SHP77 treated with DMSO at 0.1 percent for 48 hours (cell line): ENCODE data around the gene PLEKHA5.
"Not testable (repeated sequence)": the region's sequence is repeated elsewhere in the genome, so short reads cannot be mapped to it uniquely, and the experiment has no call there.

Experiments used
- DNase-seq: peaks from one replicate; lab custom pipeline; 2025; lab: John Stamatoyannopoulos, UW

Gene PLEKHA5

DNA sequence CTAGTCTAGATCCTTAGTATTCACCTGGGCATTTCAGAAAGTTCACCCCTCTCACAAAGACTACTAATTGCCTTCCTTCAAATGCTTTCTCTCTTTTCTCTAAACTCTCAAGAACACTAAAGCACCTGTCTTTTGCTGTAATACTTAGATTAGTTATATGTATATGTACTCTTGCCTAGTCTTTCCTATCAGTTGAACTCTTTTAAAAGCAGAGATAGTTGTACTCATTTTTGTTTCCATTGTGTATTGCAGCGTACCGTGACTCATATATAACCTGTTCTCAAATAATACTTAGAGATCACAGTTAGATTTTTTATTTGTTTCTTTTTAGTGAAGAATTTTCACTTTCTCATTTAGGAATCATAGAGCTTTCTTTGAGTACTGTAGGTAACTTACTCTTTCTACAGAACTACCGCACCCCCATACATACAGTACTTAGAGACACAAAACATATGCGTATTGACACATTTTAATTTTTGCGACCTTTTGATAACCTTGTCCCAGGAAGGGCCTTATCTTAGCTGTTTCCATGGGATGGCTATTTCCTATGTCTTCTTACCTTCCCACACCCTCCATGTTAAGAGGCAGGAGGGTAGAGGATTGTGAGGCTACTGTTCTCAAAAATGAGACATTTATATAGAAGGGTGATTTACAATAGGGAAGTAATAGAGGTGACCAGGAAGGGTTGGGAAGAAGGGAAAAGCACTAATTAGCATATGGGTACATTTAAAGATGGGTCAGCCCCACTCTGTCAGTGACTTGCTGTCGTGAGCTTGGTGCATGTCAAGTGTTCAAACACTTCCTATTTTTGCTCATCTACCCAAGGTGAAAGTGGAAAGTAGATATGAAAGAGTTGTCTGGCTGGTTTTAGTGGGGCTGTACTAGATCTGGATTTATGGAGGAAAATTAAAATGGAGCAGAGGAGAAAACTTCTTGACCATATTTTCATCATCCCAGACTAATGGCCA is 74.3 kb downstream of the PLEKHA5 start:
- DNase-seq, result no peak

DNA sequence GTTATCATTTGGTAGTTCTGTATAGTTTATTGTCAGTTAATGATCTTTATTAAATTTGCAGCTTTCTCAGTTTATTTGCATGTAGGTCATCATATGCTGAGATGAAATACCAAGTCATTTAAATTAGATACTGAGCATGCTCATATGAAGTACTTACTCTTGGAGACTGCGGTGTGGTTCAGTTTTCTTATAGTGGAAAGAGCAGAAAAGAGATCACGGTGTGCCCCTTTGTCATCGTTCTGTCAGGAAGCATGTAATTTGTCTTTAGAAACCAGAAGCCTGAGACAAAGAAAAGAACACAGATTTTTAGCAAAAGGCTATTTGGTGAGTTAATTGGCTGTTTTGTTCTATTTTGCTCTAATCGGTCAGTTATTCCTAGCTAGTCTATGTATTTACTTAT is 75.6 kb downstream of the PLEKHA5 start:
- DNase-seq, result no peak

DNA sequence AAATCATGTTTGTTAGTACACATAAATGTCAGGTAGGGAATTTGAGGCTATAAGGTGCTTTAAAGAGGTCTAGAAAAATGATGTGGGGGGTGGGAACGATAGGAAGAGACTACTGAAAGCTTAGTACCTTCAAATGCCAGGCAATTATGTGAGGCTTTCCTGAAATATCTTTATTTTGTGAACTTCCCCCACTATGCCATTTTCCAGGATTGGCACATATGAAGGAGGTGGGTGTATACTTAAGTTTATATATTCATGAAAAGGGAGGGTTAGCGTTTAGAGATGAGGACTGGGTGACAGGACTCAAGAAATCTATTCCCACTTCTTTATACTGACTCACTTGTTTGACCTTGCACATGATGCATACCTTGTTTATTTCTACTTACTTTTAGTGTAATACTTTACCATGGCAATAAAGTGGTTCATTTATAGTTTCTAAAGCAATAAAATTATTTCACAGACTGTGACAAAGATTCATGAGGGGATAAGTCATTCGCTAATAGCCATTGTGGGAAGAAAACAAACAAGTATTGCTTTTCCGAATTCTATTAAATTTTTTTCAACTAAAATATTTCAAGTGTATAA is 77.1 kb downstream of the PLEKHA5 start:
- DNase-seq, result no peak

DNA sequence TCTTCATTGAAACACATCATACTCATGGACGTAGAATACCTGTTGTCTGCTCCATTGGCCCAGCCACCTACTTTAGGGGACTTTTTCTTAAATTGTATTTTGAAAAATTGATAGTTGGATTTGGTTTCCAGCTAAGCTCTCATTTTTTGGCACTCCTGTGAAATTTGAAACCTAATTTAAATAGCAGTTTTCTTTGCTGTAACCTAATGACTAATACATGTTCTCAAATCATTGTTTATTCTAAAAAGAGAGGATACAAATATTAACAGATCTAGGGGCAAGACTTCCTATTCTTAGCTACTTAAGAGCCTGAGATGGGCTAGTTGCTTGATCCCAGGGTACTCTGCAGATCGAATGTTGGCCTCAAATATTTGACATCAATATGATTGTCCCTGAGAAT is 78.9 kb downstream of the PLEKHA5 start:
- DNase-seq, result no peak

DNA sequence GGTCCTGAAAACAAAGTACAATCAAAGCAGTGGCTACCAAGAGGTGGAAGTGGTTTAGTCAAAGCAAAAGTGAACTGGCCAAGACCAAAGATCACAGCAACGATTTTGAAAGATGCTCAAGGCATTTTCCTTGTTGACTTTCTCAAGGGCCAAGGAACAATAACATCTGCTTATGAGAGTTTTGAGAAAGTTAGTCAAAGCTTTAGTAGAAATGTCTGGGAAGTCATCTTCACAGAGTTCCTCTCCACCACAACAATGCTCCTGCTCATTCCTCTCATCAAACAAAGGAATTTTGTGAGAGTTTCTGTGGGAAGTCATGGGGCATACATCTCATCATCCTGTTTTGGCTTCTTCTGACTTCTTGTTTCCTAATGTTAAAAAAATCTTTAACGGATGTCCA is 80.1 kb downstream of the PLEKHA5 start:
- no peak for DNase-seq

DNA sequence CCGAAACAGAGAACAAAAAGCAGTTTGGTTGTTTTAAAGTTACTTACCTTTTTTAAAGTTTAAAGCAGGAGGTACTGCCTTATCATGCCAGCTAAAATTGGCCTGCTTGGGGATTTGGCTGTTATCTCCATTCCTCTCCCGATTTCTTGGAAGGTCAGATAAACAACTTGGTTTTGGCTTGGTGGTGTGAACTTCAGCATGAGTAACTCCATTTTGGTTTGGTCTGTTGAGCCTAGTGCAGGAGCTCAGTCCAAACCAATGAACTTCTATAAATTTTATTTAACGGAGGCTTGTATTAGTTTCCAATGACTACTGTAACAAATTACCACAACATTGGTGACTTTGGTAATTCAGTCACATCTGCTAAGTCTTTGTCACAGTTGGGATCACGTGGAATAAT is 82.3 kb downstream of the PLEKHA5 start:
- no peak for DNase-seq

DNA sequence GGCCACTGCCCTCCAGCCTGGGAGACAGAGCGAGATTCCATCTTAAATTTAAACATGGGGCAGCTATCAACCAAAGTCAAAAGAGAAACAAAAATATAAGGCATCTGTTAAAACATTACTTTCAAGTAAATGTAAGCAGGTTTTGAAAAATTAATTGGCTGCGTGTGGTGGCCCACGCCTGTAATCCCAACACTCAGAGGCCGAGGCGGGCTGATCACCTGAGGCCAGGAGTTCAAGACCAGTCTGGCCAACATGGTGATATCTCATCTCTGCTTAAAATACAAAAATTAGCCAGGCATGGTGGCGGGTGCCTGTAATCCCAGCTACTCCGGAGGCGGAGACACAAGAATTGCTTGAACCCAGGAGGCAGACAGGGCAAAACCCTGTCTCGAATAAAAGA is 82.7 kb downstream of the PLEKHA5 start:
- no peak for DNase-seq

DNA sequence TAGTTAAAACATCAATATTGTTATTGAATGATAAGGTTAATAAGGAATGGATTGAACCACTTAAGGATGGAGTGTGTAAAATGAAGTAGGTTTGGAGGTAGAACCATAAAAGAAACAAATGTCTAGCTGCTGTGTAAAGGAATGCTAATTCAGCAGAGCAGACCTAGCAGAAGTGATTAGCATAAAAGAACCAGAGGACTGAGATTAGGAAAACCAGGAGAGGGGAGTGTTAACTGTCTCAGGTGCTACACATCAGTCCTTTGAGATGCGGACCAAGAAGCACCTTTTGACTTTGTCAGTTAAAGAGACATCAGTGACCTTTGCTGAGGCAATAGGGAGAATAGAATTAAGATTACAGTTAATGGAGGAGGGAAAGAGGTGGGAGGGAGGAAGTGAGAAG is 84.5 kb downstream of the PLEKHA5 start:
- DNase-seq, result no peak

DNA sequence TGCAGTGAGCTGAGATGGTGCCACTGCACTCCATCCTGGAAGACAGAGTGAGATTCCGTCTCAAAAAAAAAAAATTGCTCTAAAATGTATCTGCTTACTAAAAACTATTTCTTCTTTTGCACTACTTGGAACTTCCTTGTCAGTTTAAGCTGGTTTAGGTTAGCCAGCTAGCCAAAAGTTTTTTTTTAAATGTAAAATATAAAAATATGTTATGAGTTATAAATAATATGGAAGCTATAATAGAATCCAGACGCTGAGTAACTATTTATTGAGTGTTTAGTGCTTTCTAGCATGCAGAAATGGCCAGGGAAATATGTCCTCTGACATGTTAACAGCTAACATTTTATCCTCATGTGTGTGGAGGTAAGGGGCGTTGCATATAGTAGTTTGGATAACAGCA is 85.6 kb downstream of the PLEKHA5 start:
- no peak for DNase-seq

DNA sequence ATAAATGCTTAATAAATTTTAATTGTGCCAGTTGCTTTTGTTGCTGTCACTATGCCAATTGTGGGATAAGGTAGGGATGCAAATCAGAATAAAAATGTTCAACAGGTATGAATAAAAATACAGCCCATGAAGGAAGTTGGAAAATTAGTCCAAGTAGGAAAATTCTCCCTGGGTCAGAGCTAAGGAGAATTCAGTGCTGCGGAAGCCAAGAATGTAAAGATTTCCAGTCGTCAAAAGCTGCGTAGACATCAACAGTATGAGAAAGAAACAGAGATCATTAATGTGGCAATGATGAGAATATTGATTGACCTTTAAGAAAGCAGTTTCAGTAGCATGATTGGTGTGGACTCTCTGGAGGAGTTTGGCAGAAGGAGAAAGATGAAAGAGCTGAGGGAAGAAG is 87.9 kb downstream of the PLEKHA5 start:
- no peak for DNase-seq

DNA sequence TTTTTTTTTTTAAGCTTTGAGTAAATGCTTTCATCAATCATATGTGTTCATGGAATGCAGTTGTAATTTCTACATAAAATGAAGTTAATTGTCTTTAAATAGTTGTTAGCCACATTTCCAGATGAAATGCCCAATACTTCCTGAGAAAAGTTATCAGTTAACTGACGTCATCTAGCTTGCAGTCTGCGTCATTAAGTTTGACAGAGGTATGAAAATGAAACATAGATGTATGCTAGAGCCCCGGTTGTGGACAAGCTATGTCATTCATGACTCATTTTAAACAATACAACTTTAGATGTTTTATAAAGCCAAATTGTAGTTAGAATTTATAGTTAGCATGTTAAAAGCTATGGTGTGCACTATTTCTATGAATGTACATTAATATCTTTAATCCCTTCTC is 90.7 kb downstream of the PLEKHA5 start:
- DNase-seq, result no peak

DNA sequence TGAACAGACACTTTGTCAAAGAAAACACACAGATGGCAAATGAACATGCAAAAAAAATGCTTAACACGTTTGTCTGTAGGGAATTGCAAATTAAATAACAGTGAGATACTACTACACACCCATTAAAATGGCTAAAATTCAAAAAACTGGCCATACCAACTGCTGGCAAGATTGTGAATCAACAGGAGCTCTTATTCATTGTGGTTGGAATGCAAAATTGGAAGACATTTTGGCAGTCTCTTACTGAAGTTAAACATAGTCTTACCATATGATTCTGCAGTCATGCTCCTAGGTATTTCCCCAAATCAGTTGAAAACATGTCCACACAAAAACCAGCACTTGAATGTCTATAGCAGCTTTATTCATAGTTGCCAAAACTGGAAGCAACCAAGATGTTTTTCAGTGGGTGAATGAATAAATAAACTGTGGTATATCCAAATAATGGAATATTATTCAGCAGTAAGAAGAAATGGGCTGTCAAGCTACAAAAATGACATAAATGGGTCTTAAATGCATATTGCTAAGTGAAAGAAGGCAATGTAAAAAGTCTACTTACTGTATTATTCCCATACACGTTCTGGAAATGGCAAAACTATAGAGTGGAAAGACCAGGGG is 91.4 kb downstream of the PLEKHA5 start:
- no peak for DNase-seq

DNA sequence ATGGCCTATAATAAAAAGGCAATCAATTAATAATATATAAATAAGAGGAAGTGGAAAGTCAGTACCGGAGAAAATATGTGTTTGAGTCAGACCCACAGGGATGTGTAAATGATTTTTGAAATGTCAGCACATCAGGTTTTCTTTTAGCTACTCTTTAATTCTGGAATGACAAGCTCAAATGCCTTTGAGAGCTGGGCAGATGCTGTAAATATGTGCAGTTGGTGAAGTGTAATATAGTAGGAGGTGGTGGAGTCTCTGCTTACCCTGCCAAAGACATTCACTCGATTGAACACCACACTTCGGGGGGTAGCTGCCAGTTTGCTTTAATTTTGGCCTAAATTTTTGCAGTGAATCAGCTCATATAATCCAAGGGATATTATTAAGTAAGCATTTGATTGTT is 93.0 kb downstream of the PLEKHA5 start:
- DNase-seq, result no peak

DNA sequence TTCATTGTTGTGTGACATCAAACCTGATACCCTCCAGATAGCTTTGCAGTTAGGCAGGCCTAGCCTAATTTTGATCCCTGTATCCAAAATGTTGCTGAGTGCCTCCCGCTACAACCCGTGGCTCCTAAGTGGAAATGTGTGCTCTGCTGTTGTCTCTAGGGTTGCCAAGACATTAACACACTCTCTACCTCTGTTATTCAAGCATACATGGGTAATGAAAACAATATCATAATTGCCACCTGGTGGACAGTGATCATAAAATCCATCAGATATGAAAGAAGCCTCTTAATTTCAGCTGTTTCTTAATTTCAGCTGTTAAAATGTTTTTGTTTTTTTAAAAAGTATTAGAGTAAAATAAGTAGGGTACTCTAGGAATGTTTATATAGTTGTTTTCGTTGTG is 93.5 kb downstream of the PLEKHA5 start:
- peak; percentile 2 for DNase-seq

DNA sequence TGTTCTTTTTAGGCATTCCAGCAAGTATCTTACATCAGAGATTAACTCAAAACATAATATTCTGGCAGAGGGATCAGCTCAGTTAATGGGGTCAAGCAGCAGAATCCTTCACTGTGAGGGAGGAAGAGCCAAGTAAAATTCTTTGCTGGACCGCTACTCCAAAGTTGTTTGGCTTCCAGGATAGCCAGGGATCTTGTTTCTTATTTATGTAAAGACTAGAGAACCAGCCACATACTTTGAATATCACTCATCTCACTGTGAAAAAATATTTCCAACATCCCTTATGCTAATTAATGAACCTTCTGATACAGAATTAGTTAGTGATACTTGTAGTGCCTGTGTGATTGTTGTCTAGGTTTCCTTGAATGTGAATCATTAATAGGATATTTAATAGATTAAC is 94.2 kb downstream of the PLEKHA5 start:
- no peak for DNase-seq

DNA sequence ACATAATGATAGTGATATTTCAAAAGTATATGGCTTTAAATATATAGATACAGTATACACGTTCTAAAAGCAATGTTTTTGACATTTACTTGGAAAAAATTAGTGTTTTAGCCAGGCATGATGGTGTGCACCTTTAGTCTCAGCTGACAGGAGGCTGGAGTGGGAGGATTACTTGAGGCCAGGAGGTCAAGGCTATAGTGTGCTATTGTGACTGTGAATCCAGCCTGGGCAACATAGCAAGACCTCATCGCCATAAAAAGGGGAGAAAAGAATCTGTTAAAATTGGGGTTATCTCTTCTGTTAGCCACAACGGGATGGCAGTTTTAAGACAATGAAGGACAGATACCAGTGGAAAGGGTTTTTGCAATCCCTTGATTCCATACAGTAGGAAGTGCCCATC is 95.2 kb downstream of the PLEKHA5 start:
- no peak for DNase-seq

DNA sequence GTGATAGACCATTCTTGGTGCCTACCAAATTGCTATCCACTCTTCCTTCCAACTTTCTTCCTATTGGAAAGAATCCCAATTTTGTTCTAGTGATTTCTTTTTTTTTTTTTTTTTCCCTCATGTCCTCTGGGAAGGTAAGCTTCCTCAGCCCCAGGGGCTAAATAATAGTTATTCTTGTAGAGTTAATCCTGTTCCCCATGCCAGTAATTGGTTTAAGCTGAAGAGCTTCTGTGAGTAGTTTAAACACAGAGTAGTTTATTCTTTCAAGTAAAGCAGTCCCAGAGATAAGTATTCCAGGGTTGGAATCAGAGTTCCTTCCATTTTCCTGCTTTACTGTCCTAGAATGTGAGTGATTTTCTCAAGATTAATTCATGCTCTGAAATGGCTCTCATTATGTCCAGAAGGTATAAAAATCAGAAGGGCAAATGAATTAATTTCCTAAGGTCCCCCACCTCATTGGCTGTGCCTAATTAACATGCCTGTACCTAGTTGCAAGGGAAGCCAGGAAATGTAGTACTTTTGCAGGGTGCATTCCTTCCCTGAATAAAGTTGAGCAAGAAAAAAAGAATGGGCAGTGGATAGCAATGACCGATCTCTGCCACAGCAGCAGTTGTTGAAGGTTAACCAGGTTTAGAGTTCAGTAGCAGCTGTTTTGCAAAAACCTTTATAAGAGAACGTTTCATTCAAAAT is 97.8 kb downstream of the PLEKHA5 start:
- DNase-seq, result no peak

DNA sequence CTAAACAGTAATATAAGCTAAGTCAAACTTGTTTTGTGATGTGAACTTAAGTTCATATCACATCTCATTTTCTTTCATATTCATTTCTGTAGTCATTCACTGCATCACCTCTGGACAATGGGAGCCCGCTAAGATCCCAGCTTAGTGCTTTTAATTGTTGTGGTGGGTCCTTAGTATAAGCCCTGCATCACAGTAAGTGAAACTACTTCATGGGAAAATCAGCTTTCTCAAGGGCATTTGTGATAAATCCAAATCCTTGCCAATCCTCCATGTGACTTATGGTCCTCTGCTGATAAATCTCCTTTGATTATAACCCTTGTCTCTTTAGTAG is 98.3 kb downstream of the PLEKHA5 start:
- DNase-seq, result no peak

DNA sequence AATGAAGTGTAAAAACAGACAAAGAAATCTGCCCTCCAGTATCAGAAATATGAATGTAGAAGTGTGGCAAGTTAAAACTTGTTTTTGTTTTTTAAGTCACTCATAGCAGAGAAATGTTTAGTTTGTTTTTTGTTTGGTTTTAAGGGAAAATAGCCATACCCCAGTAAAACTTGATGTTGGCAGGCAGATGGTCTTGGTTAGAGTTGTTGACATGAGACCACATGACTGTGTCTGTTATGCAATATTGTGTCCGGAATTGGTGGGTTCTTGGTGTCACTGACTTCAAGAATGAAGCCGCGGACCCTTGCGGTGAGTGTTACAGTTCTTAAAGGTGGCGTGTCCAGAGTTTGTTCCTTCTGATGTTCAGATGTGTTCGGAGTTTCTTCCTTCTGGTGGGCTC is 99.5 kb downstream of the PLEKHA5 start:
- not testable (repeated sequence) for DNase-seq

DNA sequence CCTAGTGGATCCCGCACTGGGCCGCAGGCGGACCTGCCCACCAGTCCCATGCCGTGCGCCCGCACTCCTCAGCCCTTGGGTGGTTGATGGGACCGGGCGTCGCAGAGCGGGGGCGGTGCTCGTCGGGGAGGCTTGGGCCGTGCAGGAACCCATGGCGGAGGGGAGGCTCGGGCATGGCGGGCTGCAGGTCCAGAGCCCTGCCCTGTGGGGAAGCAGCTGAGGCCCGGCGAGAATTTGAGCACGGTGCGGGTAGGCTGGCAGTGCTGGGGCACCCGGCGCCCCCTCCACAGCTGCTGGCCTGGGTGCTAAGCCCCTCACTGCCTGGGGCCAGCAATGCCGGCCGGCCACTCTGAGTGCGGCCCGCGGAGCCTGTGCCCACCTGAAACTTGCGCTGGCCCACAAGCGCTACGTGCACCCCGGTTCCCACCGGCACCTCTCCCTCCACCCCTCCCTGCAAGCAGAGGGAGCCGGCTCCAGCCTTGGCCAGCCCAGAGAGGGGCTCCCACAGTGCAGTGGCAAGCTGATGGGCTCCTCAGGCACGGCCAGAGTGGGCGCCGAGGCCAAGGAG is 100.8 kb downstream of the PLEKHA5 start:
- DNase-seq, result no peak

DNA sequence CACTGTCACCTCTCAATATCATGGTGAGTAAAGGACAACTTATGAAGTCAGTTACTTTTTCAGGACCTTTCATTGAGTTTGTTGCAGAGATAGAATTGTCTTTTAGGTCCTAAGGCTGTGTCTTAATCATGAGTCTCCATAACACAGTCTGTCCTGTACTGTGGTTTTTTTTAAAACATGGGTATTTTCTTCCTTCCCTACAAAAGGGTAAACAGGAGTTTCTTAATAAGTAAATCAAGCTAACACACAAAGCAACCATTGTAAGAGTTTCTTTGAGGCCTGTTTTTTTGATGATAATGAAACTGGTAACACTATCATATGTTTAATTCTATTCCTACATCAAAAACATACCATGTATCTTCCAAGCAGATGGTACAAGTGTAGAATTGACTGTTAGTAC is 101.4 kb downstream of the PLEKHA5 start:
- DNase-seq, result no peak

DNA sequence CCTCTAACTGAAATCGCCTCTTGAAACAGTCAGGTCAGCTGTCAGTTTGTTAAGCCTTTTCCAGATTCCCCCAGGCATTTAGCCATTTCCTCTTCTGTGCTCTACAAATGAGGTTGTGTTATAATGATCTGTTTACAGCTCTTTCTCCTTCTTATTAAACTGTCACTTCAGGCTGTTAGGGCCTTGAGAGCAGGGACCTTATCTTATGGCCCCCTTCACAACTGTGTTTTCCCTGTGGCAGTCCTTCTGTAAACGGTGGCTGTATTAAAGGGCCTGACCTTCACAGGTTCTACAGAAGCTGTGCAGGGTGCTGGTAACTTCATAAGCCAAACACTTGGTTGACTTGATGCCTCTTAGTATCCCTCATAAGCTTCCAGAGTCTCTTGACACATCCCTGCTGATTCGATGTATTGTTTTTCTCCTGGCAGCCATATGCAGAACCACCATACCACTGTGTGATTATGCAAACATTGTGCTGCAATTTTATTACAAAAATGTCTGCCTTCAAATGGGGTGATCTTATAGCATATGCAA is 104.7 kb downstream of the PLEKHA5 start:
- DNase-seq, result no peak
